GM12891 (cell line): Measurements from ENCODE around the gene CFAP52.

ENCODE experiments used
- POLR2A ChIP-seq: IDR thresholded peaks from 2 replicates; pipeline ENCODE4 v1.6.1; 2011; ENCODE audit warnings: low read depth, low read length, control low read depth
- POLR2AphosphoS5 ChIP-seq: IDR thresholded peaks from 2 replicates; pipeline ENCODE4 v1.6.1; 2011; ENCODE audit warnings: low read depth, low read length, control low read depth
- SPI1 ChIP-seq: IDR thresholded peaks from 2 replicates; pipeline ENCODE4 v1.6.1; 2011; ENCODE audit warnings: low read depth, low read length, control low read depth
- TAF1 ChIP-seq: IDR thresholded peaks from 2 replicates; pipeline ENCODE4 v1.6.1; 2011; ENCODE audit warnings: low read depth, low read length, control low read depth

DNA sequence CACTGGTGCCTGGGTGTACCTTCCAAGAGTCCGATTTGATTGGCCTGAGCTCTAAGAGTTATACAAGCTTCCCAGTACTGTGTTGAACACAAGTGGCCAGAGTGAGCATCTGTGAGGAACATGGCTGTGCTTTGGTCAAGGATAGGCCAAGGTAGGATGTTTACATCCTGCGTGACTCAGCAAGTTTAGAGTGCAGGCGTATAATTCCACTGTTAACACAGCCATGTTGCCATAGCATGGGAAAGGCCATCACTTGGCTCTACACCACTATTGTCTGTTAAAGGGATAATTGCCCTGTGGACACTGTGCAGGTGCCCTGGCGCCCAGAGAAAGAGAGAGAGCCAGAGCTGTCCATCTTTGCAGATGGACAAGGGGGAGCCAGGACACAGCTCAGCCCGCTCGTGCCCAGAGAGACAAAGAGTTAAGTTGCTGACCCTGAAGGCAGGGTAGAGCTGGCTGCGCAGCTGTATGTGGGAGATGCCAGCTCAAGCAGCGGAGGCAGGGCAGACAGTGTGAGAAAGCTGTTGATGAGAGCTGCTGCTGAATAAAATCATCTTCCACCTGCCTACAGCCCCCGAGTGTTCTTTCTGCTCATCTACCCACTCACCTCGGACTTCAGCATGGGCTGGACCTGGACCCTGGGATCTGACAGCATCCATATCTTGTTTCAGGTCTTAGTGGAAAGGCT is 11.7 kb downstream of the CFAP52 start:
- TF ChIP-seq POLR2AphosphoS5, result no peak
- TF ChIP-seq POLR2A, result no peak
- TF ChIP-seq TAF1, result no peak
- TF ChIP-seq SPI1, result no peak
